ENCODE data around the gene SMC4. TPM values are rescaled to one million over a fixed set of nuclear protein-coding genes. Genes with fewer than 3 reads are reported as not detected.
A peak's percentile ranks its signal among the peaks of the same experiment; 100 is the strongest.

SMC4 gene
- total and polyA plus RNA-seq, 2 of the 13 experiments (the other 11 are each of a cell fraction or from before 2014, with no cell fraction given), result 19.2 to 74.3 TPM

DNA sequence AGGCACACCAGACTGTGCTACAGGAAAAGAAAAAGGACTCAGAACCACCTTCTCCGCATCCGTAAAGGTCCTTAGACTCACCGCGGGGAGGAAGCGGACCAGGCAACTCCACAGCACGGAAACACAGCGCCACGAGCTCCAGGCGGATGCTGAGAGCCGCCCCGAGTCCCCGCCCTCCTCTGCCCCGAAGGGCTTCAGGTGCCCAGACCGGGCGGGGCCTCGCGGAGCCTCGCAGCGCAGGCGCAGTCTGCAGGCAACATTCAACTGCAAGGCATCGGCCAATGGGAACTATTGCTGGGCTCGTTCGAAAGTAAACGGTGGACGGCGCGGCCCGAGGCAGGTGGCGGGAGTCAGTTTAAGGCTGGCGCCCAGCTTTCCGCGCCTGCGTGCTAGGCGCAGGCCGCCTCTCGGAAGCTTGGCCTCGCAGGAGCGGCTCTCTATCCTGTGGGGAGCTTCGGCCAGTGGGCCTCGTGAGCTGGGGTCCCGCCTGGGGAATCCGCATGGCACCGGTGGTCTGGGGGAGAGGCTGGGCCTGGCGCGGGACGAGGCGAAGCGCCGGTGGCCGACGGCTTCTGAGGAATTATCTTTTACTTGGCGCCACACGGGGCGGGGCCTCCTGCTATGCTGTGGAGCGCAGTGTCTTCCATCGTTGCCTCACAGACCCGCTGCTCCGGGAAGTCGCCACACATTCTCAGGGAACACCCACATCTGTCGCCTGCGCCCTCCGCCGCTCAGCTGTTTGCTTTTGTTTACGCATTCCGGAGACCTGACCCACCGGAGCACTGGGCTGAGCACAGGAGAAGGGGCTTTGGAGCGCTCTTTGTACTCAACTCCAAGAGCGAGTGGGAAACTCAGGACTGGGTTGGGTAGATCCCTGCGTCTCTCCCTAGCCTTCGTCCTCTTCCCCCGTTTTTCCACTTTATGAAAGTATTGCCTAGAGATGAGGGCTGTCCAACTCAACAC lies 50.5 kb downstream of the SMC4 start, which contains the start of gene TRIM59 (continued):
- TF ChIP-seq SATB2 (CRISPR knock-in tag; IDR thresholded peaks at IDR 0.05) (no peak), ZNF639 (CRISPR knock-in tag; conservative IDR thresholded peaks at IDR 0.05) (no peak), MAX (IDR thresholded peaks at IDR 0.05) (peak; percentile 49; the same call in 1 of the 2 replicates), SRSF4 (IDR thresholded peaks at IDR 0.05; ENCODE audit: low read depth, low read length, poor library complexity, severe bottlenecking) (no peak), ZNF737 (CRISPR knock-in tag; IDR thresholded peaks at IDR 0.05; ENCODE audit: borderline replicate concordance) (no peak), FOXM1 (CRISPR knock-in tag; IDR thresholded peaks at IDR 0.05) (peak; percentile 96), ZNF501 (CRISPR knock-in tag; IDR thresholded peaks at IDR 0.05) (peak; percentile 51; the same call in 1 of the 2 replicates), SIX4 (CRISPR knock-in tag; IDR thresholded peaks at IDR 0.05) (no peak), YEATS4 (CRISPR knock-in tag; IDR thresholded peaks at IDR 0.05; ENCODE audit: borderline replicate concordance) (0 out of 2 replicates have a peak, but pooled peaks have one; percentile 44), MED13 (CRISPR knock-in tag; IDR thresholded peaks at IDR 0.05) (0 out of 2 replicates have a peak, but pooled peaks have one; percentile 46), ZEB1 (IDR thresholded peaks at IDR 0.05; ENCODE audit: insufficient replicate concordance, low read depth) (no peak), PRPF4 (IDR thresholded peaks at IDR 0.05; ENCODE audit: low read depth, low read length, poor library complexity, severe bottlenecking) (no peak), ATAD3A (CRISPR knock-in tag; IDR thresholded peaks at IDR 0.05) (no peak), SMARCE1 (IDR thresholded peaks at IDR 0.05; ENCODE audit: borderline replicate concordance) (no peak), RORA (CRISPR knock-in tag; IDR thresholded peaks at IDR 0.05) (no peak), RBAK (CRISPR knock-in tag; IDR thresholded peaks at IDR 0.05) (no peak), RFX5 (IDR thresholded peaks at IDR 0.05; ENCODE audit: low read depth, low read length) (no peak), ZMYM3 (CRISPR knock-in tag; IDR thresholded peaks at IDR 0.05) (0 out of 2 replicates have a peak, but pooled peaks have one; percentile 4), ZKSCAN5 (CRISPR knock-in tag; IDR thresholded peaks at IDR 0.05) (no peak), KDM2A (CRISPR knock-in tag; IDR thresholded peaks at IDR 0.05; ENCODE audit: borderline replicate concordance, low read depth) (no peak)
- TF ChIP-seq, protein P1, sequence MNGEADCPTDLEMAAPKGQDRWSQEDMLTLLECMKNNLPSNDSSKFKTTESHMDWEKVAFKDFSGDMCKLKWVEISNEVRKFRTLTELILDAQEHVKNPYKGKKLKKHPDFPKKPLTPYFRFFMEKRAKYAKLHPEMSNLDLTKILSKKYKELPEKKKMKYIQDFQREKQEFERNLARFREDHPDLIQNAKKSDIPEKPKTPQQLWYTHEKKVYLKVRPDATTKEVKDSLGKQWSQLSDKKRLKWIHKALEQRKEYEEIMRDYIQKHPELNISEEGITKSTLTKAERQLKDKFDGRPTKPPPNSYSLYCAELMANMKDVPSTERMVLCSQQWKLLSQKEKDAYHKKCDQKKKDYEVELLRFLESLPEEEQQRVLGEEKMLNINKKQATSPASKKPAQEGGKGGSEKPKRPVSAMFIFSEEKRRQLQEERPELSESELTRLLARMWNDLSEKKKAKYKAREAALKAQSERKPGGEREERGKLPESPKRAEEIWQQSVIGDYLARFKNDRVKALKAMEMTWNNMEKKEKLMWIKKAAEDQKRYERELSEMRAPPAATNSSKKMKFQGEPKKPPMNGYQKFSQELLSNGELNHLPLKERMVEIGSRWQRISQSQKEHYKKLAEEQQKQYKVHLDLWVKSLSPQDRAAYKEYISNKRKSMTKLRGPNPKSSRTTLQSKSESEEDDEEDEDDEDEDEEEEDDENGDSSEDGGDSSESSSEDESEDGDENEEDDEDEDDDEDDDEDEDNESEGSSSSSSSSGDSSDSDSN (CRISPR knock-in tag; IDR thresholded peaks at IDR 0.05), result peak; percentile 64; the same call in 1 of the 2 replicates
- TF ChIP-seq, protein P2, sequence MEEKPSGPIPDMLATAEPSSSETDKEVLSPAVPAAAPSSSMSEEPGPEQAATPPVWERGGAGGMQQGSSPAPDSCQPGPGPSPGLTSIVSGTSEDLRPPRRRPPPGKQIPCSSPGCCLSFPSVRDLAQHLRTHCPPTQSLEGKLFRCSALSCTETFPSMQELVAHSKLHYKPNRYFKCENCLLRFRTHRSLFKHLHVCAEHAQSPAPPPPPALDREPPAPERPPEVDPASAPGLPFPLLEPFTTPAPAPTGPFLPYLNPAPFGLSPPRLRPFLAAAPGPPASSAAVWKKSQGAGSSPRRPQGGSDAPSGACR (CRISPR knock-in tag; IDR thresholded peaks at IDR 0.05), result no peak
- TF ChIP-seq, protein P3, sequence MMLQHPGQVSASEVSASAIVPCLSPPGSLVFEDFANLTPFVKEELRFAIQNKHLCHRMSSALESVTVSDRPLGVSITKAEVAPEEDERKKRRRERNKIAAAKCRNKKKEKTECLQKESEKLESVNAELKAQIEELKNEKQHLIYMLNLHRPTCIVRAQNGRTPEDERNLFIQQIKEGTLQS (CRISPR knock-in tag; IDR thresholded peaks at IDR 0.05), result no peak
- TF ChIP-seq, protein P4, sequence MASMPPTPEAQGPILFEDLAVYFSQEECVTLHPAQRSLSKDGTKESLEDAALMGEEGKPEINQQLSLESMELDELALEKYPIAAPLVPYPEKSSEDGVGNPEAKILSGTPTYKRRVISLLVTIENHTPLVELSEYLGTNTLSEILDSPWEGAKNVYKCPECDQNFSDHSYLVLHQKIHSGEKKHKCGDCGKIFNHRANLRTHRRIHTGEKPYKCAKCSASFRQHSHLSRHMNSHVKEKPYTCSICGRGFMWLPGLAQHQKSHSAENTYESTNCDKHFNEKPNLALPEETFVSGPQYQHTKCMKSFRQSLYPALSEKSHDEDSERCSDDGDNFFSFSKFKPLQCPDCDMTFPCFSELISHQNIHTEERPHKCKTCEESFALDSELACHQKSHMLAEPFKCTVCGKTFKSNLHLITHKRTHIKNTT (CRISPR knock-in tag; IDR thresholded peaks at IDR 0.05), result no peak
